ENCODE measurements around the gene CD55.

- TF ChIP-seq POLR2A (IDR thresholded peaks at IDR 0.05) (no peak), CTCF (IDR thresholded peaks at IDR 0.05) (no peak)
These were observed 2.3 kb upstream of the CD55 start for GRCh38 chr1:207319199-207319598.
